Measurements from ENCODE around the gene NOXA1. TPM values are rescaled to one million over a fixed set of nuclear protein-coding genes. Genes with fewer than 3 reads are reported as not detected.
"Not testable (repeated sequence)": the region's sequence is repeated elsewhere in the genome, so short reads cannot be mapped to it uniquely, and the experiment has no call there.

Gene NOXA1
- polyA plus RNA-seq, 4 donors, result 8.0 to 38.0 (median 20.7) TPM

DNA sequence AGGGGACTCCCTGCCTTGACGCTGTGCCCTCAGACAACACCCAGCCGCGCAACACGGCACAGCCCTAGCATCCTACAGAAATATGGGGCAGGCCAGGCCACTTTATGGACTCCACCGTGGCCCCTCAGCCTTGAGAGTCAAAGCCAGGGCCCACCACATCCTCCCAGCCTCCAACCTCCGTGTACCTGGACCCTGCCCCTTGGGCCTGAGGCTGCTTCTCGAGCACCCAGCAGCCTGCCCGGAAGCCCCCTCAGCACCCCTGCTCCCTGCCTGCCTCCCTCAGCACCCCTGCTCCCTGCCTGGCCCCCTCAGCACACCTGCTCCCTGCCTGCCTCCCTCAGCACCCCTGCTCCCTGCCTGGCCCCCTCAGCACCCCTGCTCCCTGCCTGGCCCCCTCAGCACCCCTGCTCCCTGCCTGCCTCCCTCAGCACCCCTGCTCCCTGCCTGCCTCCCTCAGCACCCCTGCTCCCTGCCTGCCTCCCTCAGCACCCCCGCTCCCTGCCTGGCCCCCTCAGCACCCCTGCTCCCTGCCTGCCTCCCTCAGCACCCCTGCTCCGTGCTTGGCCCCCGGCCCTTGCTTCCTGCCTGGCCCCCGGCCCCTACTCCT is 36.6 kb upstream of the NOXA1 start:
- not testable (repeated sequence) for DNase-seq; H3K9me3 ChIP-seq (ENCODE audit: control insufficient read depth in 2 of 2, insufficient read depth in 1 of 2, low read depth in 1 of 2, low read length in 1 of 2); H3K27me3 ChIP-seq (ENCODE audit: control insufficient read depth in 3 of 3, insufficient read depth in 3 of 3, low read length in 3 of 3); H3K4me3 ChIP-seq (ENCODE audit: low read depth in 1 of 3, low read length in 3 of 3); H3K27ac ChIP-seq (ENCODE audit: low read depth in 1 of 3, low read length in 2 of 3); FAIRE-seq
- 77 to 84% (median 81%) methylated on average over 12 of the region's 12 CpGs for WGBS, 3 donors
- Histone ChIP-seq H3K36me3 (ENCODE audit: control insufficient read depth in 3 of 3, insufficient read depth in 2 of 3, low read depth in 1 of 3, low read length in 3 of 3) (peaks cover 0 to 54% (median 0%) of the 10 kb centered on the region in 3 donors), H3K4me1 (ENCODE audit: control insufficient read depth in 3 of 3, insufficient read depth in 2 of 3, low read depth in 1 of 3, low read length in 2 of 3) (peaks cover 0 to 27% (median 0%) of the 10 kb centered on the region in 3 donors)

DNA sequence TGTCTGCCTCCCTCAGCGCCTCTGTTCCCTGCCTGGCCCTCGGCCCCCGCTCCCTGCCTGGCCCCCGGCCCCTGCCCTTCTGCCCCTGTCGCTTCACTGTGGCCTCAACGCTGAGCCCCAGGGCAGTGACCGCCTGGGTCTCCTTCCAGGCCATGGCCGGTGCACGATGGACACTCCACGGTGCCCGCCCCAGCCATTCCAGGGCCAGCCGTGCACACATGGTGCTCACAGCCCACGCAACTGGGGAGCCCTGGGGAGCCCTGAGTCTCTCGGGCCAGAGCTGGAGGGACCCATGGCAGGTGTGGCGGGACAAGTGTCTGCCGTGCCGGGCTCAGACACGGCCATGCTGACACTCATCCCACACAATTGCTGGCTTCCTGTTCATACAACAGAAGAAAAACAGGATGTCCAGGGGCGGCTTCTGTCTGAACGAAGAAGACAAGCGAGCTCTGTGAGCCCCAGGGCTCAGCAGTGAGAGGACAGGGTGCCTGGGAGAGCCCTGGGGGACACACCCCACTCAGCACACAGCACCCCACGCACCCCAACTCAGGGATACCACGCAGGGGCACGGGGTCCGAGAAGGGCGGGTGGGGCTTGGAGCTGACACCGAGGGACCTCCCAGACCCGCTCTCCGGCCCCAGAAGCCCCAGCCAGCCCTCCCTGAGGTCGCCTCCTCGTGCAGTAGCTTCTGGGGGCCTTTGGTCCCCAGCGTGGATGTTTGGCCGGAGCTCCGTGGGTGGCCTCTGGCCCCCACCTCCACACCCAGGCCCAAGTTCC is 35.9 kb upstream of the NOXA1 start:
- peaks cover 0 to 27% (median 0%) of the 10 kb centered on the region in 3 donors for H3K4me1 ChIP-seq (ENCODE audit: control insufficient read depth in 3 of 3, insufficient read depth in 2 of 3, low read depth in 1 of 3, low read length in 2 of 3)
- 67 to 89% (median 82%) methylated on average over 29 to 34 of the region's 34 CpGs for WGBS, 3 donors
- H3K27ac ChIP-seq (ENCODE audit: low read depth in 1 of 3, low read length in 2 of 3), result peak overlapping the region in 1 of 3 donors; percentile 42
- peaks cover 0 to 60% (median 0%) of the 10 kb centered on the region in 3 donors for H3K36me3 ChIP-seq (ENCODE audit: control insufficient read depth in 3 of 3, insufficient read depth in 2 of 3, low read depth in 1 of 3, low read length in 3 of 3)
- no peak for FAIRE-seq
- H3K4me3 ChIP-seq (ENCODE audit: low read depth in 1 of 3, low read length in 3 of 3), result no peak overlapping the region
- H3K27me3 ChIP-seq (ENCODE audit: control insufficient read depth in 3 of 3, insufficient read depth in 3 of 3, low read length in 3 of 3), result no peaks in the 10 kb centered on the region
- no peak for DNase-seq
- no peaks in the 10 kb centered on the region for H3K9me3 ChIP-seq (ENCODE audit: control insufficient read depth in 2 of 2, insufficient read depth in 1 of 2, low read depth in 1 of 2, low read length in 1 of 2)

GRCh38 chr9:137387891-137388560 is 35.2 kb upstream of the NOXA1 start:
- H3K27ac ChIP-seq (ENCODE audit: low read depth in 1 of 3, low read length in 2 of 3), result peak overlapping the region in 1 of 3 donors; percentile 42
- DNase-seq (no peak), FAIRE-seq (no peak)
- peaks cover 0 to 27% (median 0%) of the 10 kb centered on the region in 3 donors for H3K4me1 ChIP-seq (ENCODE audit: control insufficient read depth in 3 of 3, insufficient read depth in 2 of 3, low read depth in 1 of 3, low read length in 2 of 3)
- peaks cover 0 to 61% (median 0%) of the 10 kb centered on the region in 3 donors for H3K36me3 ChIP-seq (ENCODE audit: control insufficient read depth in 3 of 3, insufficient read depth in 2 of 3, low read depth in 1 of 3, low read length in 3 of 3)
- no peaks in the 10 kb centered on the region for H3K9me3 ChIP-seq (ENCODE audit: control insufficient read depth in 2 of 2, insufficient read depth in 1 of 2, low read depth in 1 of 2, low read length in 1 of 2)
- WGBS, 3 donors, result 84 to 90% (median 88%) methylated on average over 26 of the region's 26 CpGs
- no peaks in the 10 kb centered on the region for H3K27me3 ChIP-seq (ENCODE audit: control insufficient read depth in 3 of 3, insufficient read depth in 3 of 3, low read length in 3 of 3)
- no peak overlapping the region for H3K4me3 ChIP-seq (ENCODE audit: low read depth in 1 of 3, low read length in 3 of 3)

DNA sequence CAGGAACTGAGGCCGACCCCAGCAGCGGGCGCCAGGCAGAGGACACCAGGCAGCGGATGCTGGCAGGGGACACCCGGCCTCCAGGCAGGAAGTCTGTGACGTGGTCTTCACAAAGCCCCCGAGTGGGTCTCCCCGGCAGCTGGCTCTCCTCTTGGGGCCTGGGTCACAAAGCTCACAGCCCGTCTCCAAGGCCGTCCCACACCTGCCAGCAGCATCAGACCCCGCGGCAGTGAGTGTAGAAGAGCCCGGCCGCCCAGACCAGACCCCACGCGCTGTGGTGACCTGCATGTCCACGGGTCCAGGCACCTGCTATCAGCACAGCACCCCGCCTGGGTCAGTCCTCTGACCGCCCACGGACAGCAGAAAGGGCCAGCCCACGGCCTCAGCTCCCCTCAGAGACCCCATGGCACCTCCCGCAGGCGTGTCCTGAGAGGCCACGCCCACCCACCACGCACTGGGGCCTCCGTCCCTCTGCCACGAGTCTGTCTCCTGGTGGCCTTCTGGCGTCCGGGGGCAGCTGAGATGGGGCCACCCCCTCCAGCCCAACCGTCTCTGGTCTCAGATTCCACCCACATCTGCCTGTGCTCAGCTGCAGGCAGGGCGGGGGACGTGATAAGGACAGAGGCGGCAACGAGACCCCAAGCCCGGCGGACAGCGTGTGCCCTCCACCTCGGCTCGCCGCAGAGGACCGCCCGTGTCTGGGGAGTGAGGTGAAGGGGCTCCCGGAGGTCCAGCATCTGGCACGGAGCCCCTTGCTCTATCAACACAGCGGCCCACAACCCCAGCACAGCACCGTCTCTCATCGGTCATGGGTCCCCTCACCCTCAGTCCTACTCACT is 34.4 kb upstream of the NOXA1 start:
- H3K27me3 ChIP-seq (ENCODE audit: control insufficient read depth in 3 of 3, insufficient read depth in 3 of 3, low read length in 3 of 3), result no peaks in the 10 kb centered on the region
- H3K27ac ChIP-seq (ENCODE audit: low read depth in 1 of 3, low read length in 2 of 3), result no peak overlapping the region
- H3K9me3 ChIP-seq (ENCODE audit: control insufficient read depth in 2 of 2, insufficient read depth in 1 of 2, low read depth in 1 of 2, low read length in 1 of 2), result no peaks in the 10 kb centered on the region
- no peak for DNase-seq
- H3K36me3 ChIP-seq (ENCODE audit: control insufficient read depth in 3 of 3, insufficient read depth in 2 of 3, low read depth in 1 of 3, low read length in 3 of 3), result peaks cover 0 to 67% (median 0%) of the 10 kb centered on the region in 3 donors
- H3K4me3 ChIP-seq (ENCODE audit: low read depth in 1 of 3, low read length in 3 of 3), result no peak overlapping the region
- peaks cover 0 to 27% (median 0%) of the 10 kb centered on the region in 3 donors for H3K4me1 ChIP-seq (ENCODE audit: control insufficient read depth in 3 of 3, insufficient read depth in 2 of 3, low read depth in 1 of 3, low read length in 2 of 3)
- no peak for FAIRE-seq
- WGBS, 3 donors, result 89 to 94% (median 90%) methylated on average over 40 to 47 of the region's 47 CpGs

DNA sequence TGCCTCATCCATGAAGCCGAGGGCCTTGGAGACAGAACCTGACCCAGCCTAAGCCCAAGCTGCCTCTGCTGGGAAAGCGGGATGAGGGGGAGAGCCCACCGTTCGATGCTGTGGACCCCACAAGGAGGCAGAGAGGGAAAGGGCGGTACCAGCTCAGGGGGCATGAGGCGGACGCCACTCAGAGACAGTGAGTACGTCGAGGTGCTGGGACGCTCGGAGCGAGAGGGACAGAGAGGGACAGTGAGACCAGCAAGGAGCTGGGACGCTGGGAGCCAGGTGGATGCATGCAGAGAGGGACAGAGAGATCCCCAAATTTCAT is 33.8 kb upstream of the NOXA1 start:
- WGBS, 3 donors, result 94 to 97% (median 95%) methylated on average over 13 of the region's 13 CpGs
- no peak for FAIRE-seq

GRCh38 chr9:137390553-137391410 is 32.4 kb upstream of the NOXA1 start:
- no peak overlapping the region for H3K4me3 ChIP-seq (ENCODE audit: low read depth in 1 of 3, low read length in 3 of 3)
- no peaks in the 10 kb centered on the region for H3K27me3 ChIP-seq (ENCODE audit: control insufficient read depth in 3 of 3, insufficient read depth in 3 of 3, low read length in 3 of 3)
- H3K36me3 ChIP-seq (ENCODE audit: control insufficient read depth in 3 of 3, insufficient read depth in 2 of 3, low read depth in 1 of 3, low read length in 3 of 3), result peaks cover 0 to 73% (median 0%) of the 10 kb centered on the region in 3 donors
- DNase-seq, result peak in 1 of 2 donors; percentile 37
- no peaks in the 10 kb centered on the region for H3K9me3 ChIP-seq (ENCODE audit: control insufficient read depth in 2 of 2, insufficient read depth in 1 of 2, low read depth in 1 of 2, low read length in 1 of 2)
- WGBS, 3 donors, result 37 to 67% (median 51%) methylated on average over 41 to 42 of the region's 42 CpGs
- peaks cover 0 to 27% (median 0%) of the 10 kb centered on the region in 3 donors for H3K4me1 ChIP-seq (ENCODE audit: control insufficient read depth in 3 of 3, insufficient read depth in 2 of 3, low read depth in 1 of 3, low read length in 2 of 3)
- FAIRE-seq, result no peak
- H3K27ac ChIP-seq (ENCODE audit: low read depth in 1 of 3, low read length in 2 of 3), result peak overlapping the region in 2 of 3 donors; percentile 12 to 80

More for the DNA sequence above, 33.8 kb upstream of the NOXA1 start:
- Histone ChIP-seq H3K27me3 (ENCODE audit: control insufficient read depth in 3 of 3, insufficient read depth in 3 of 3, low read length in 3 of 3) (no peaks in the 10 kb centered on the region), H3K36me3 (ENCODE audit: control insufficient read depth in 3 of 3, insufficient read depth in 2 of 3, low read depth in 1 of 3, low read length in 3 of 3) (peaks cover 0 to 66% (median 0%) of the 10 kb centered on the region in 3 donors), H3K9me3 (ENCODE audit: control insufficient read depth in 2 of 2, insufficient read depth in 1 of 2, low read depth in 1 of 2, low read length in 1 of 2) (no peaks in the 10 kb centered on the region), H3K4me1 (ENCODE audit: control insufficient read depth in 3 of 3, insufficient read depth in 2 of 3, low read depth in 1 of 3, low read length in 2 of 3) (peaks cover 0 to 27% (median 0%) of the 10 kb centered on the region in 3 donors), H3K4me3 (ENCODE audit: low read depth in 1 of 3, low read length in 3 of 3) (no peak overlapping the region), H3K27ac (ENCODE audit: low read depth in 1 of 3, low read length in 2 of 3) (no peak overlapping the region)
- DNase-seq, result no peak

- Histone ChIP-seq H3K36me3 (ENCODE audit: control insufficient read depth in 3 of 3, insufficient read depth in 2 of 3, low read depth in 1 of 3, low read length in 3 of 3) (peaks cover 0 to 75% (median 0%) of the 10 kb centered on the region in 3 donors), H3K9me3 (ENCODE audit: control insufficient read depth in 2 of 2, insufficient read depth in 1 of 2, low read depth in 1 of 2, low read length in 1 of 2) (no peaks in the 10 kb centered on the region), H3K27ac (ENCODE audit: low read depth in 1 of 3, low read length in 2 of 3) (peak overlapping the region in 2 of 3 donors; percentile 12 to 80), H3K27me3 (ENCODE audit: control insufficient read depth in 3 of 3, insufficient read depth in 3 of 3, low read length in 3 of 3) (no peaks in the 10 kb centered on the region), H3K4me3 (ENCODE audit: low read depth in 1 of 3, low read length in 3 of 3) (no peak overlapping the region), H3K4me1 (ENCODE audit: control insufficient read depth in 3 of 3, insufficient read depth in 2 of 3, low read depth in 1 of 3, low read length in 2 of 3) (peaks cover 0 to 27% (median 0%) of the 10 kb centered on the region in 3 donors)
- DNase-seq (peak; percentile 58 to 75), FAIRE-seq (no peak)
- 21 to 59% (median 41%) methylated on average over 18 to 22 of the region's 22 CpGs for WGBS, 3 donors
These were observed 31.8 kb upstream of the NOXA1 start for GRCh38 chr9:137391411-137391754.
